Loucy (cell line): ENCODE measurements around the gene SERINC2.

ENCODE experiments used
- H2AFZ ChIP-seq: fragments of 200-600 bp; sonication (generic); 2 replicates; pipeline ENCODE4 v1.6.0; 2016; ENCODE audit warnings: antibody characterized with exemption, mild to moderate bottlenecking, low read length, moderate library complexity
- H3F3A ChIP-seq: fragments of 200-600 bp; 2 replicates; pipeline ENCODE4 v1.6.0; 2016; ENCODE audit warnings: antibody characterized with exemption, low read depth, mild to moderate bottlenecking
- H3K27me3 ChIP-seq: fragments of 200-600 bp; sonication (generic); 2 replicates; pipeline ENCODE4 v1.6.1; 2014; ENCODE audit warnings: low read length, mild to moderate bottlenecking; ENCODE audit not compliant: insufficient read depth, poor library complexity, severe bottlenecking
- H3K36me3 ChIP-seq: fragments of 200-600 bp; sonication (generic); 2 replicates; pipeline ENCODE4 v1.6.1; 2016; ENCODE audit warnings: low read length; ENCODE audit not compliant: insufficient read depth
- H3K4me1 ChIP-seq: fragments of 200-600 bp; sonication (generic); 2 replicates; pipeline ENCODE4 v1.5.1; 2014; ENCODE audit warnings: low read length, mild to moderate bottlenecking; ENCODE audit not compliant: insufficient read depth, poor library complexity, severe bottlenecking
- H3K4me2 ChIP-seq: fragments of 200-600 bp; sonication (generic); 2 replicates; pipeline ENCODE4 v1.6.0; 2014; ENCODE audit warnings: antibody characterized with exemption, low read length, low read depth, mild to moderate bottlenecking; ENCODE audit not compliant: poor library complexity, severe bottlenecking
- H3K4me3 ChIP-seq: fragments of 200-600 bp; sonication (generic); 2 replicates; pipeline ENCODE4 v1.5.1; 2014; ENCODE audit warnings: low read length, mild to moderate bottlenecking, mixed read lengths; ENCODE audit not compliant: poor library complexity, severe bottlenecking
- H3K79me2 ChIP-seq: fragments of 200-600 bp; sonication (generic); 2 replicates; pipeline ENCODE4 v1.6.1; 2014; ENCODE audit warnings: low read length; ENCODE audit not compliant: insufficient read depth
- H3K9ac ChIP-seq: fragments of 200-600 bp; sonication (generic); 2 replicates; pipeline ENCODE4 v1.6.0; 2014; ENCODE audit warnings: mild to moderate bottlenecking, low read depth, low read length, moderate library complexity; ENCODE audit not compliant: poor library complexity, severe bottlenecking
- H3K9me2 ChIP-seq: fragments of 200-600 bp; sonication (generic); replicated peaks from 2 replicates; pipeline ENCODE4 v1.6.1; 2016; ENCODE audit warnings: low read depth, low read length, mixed read lengths
- H3K9me3 ChIP-seq: fragments of 200-600 bp; sonication (generic); 2 replicates; pipeline ENCODE4 v1.6.1; 2014; ENCODE audit warnings: mild to moderate bottlenecking, antibody characterized with exemption, low read length, low read depth; ENCODE audit not compliant: insufficient read depth
- H4K20me1 ChIP-seq: fragments of 200-600 bp; sonication (generic); 2 replicates; pipeline ENCODE4 v1.6.0; 2014; ENCODE audit warnings: antibody characterized with exemption, low read length, mild to moderate bottlenecking; ENCODE audit not compliant: insufficient read depth, poor library complexity, severe bottlenecking
- EZH2phosphoT487 ChIP-seq: fragments of 200-600 bp; IDR thresholded peaks from 2 replicates; pipeline ENCODE4 v1.6.1; 2018; ENCODE audit warnings: antibody characterized with exemption, mild to moderate bottlenecking, moderate library complexity, borderline replicate concordance
- TF ChIP-seq, protein P1 (sequence below): fragments of 200-600 bp; sonication (generic); conservative IDR thresholded peaks from 2 replicates; pipeline ENCODE4 v1.5.1; 2014; ENCODE audit warnings: mild to moderate bottlenecking, antibody characterized with exemption, low read length

SERINC2 gene

DNA sequence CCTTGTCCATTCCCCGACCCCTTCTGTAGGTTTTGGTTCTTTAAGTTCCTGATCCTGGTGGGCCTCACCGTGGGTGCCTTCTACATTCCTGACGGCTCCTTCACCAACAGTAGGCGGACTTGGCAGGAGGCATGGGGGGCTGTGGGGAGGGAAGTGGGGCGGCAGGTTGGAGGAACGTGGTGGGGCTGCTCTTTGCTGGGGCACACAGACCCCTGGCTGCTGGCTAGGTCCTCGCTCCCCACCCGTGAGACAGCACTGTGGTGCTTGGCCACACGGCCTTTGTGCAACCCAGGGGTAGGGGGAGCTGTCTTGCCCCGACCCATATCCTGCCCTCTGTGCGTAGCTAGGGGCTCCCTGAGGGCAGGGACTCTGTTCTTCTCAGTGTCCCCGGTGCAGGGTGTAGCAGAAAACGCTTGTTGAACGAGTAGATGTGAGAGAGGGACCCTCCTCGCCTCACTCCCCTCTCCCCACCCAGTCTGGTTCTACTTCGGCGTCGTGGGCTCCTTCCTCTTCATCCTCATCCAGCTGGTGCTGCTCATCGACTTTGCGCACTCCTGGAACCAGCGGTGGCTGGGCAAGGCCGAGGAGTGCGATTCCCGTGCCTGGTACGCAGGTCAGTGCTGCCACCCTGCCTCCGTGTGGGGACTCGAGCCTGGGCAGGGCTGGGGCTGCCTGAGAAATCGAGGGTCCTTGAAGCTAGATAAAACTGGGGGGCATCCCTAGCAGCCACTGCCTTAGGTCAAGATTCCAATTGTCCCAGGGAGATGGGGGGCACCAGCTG, 12.5 kb downstream of the SERINC2 start:
- TF ChIP-seq EZH2phosphoT487, result no peak
- TF ChIP-seq, protein P1, sequence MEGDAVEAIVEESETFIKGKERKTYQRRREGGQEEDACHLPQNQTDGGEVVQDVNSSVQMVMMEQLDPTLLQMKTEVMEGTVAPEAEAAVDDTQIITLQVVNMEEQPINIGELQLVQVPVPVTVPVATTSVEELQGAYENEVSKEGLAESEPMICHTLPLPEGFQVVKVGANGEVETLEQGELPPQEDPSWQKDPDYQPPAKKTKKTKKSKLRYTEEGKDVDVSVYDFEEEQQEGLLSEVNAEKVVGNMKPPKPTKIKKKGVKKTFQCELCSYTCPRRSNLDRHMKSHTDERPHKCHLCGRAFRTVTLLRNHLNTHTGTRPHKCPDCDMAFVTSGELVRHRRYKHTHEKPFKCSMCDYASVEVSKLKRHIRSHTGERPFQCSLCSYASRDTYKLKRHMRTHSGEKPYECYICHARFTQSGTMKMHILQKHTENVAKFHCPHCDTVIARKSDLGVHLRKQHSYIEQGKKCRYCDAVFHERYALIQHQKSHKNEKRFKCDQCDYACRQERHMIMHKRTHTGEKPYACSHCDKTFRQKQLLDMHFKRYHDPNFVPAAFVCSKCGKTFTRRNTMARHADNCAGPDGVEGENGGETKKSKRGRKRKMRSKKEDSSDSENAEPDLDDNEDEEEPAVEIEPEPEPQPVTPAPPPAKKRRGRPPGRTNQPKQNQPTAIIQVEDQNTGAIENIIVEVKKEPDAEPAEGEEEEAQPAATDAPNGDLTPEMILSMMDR, result no peak; the same call in 1 of the 2 replicates
- Histone ChIP-seq H3K9me2 (no peaks in the 10 kb centered on the region), H3K4me1 (peaks cover 11% of the 10 kb centered on the region), H3K4me3 (no peak overlapping the region), H3K36me3 (no peaks in the 10 kb centered on the region), H3K9ac (no peak overlapping the region), H3K27me3 (no peaks in the 10 kb centered on the region), H3K79me2 (no peaks in the 10 kb centered on the region), H3K9me3 (no peaks in the 10 kb centered on the region), H3K4me2 (no peak overlapping the region), H2AFZ (no peak overlapping the region), H4K20me1 (no peaks in the 10 kb centered on the region), H3F3A (no peaks in the 10 kb centered on the region)

DNA sequence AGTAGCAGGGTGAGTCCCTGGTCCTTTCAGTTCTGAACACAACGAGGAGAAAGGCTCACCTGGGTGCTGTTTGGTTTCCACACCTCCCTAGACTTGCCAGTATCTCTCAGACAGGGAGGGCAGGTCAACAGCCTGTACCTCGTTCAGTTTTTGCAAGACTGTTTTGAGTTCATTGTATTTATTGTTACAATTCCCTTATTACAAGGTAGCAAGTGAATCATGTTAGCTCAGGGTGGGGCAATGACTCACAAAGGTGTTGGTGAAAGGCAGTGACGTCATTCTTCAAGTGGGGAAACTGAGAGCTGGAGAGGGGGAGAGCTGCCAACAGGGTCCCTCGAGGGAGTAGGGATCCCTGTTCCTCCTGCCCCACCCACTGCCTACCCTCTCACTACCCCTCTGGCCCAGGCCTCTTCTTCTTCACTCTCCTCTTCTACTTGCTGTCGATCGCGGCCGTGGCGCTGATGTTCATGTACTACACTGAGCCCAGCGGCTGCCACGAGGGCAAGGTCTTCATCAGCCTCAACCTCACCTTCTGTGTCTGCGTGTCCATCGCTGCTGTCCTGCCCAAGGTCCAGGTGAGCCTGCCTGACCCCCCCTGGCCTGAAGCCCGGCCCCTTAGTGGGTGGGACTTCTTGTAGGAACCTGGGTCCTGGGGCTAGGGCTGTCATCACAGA, 13.4 kb downstream of the SERINC2 start:
- Histone ChIP-seq H3K9me2 (no peaks in the 10 kb centered on the region), H4K20me1 (no peaks in the 10 kb centered on the region), H3K79me2 (no peaks in the 10 kb centered on the region), H3F3A (no peaks in the 10 kb centered on the region), H3K9ac (no peak overlapping the region), H3K4me3 (no peak overlapping the region), H3K36me3 (no peaks in the 10 kb centered on the region), H3K27me3 (no peaks in the 10 kb centered on the region), H2AFZ (no peak overlapping the region), H3K4me1 (peaks cover 11% of the 10 kb centered on the region), H3K4me2 (no peak overlapping the region), H3K9me3 (no peaks in the 10 kb centered on the region)
- TF ChIP-seq, protein P1, result no peak
- no peak for TF ChIP-seq EZH2phosphoT487

DNA sequence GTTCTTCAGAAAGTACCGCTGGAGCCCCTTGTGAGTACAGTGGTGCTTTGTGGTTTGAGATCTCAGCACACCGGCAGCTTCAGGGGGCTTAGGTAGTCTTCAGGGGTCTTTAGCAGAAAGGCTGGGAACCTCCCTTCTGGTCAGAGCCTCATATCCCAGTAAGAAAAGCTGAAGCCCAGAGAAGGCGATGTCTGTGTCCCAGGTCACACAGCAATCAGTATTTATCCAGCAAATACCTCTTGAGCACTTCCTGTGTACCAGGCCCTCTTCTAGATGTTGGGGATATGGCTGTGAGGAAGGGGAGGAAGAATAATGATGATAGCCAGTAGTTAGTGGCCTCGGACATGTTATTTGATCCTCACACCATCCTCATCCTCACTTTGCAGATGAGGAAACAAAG, 14.3 kb downstream of the SERINC2 start:
- no peak overlapping the region for H2AFZ ChIP-seq
- H3K9ac ChIP-seq, result no peak overlapping the region
- H3K36me3 ChIP-seq, result no peaks in the 10 kb centered on the region
- no peaks in the 10 kb centered on the region for H3F3A ChIP-seq
- no peak overlapping the region for H3K4me3 ChIP-seq
- H3K9me3 ChIP-seq, result no peaks in the 10 kb centered on the region
- TF ChIP-seq, protein P1, result no peak
- no peak for TF ChIP-seq EZH2phosphoT487
- peaks cover 11% of the 10 kb centered on the region for H3K4me1 ChIP-seq
- no peak overlapping the region for H3K4me2 ChIP-seq
- no peaks in the 10 kb centered on the region for H3K27me3 ChIP-seq
- no peaks in the 10 kb centered on the region for H3K9me2 ChIP-seq
- H3K79me2 ChIP-seq, result no peaks in the 10 kb centered on the region
- no peaks in the 10 kb centered on the region for H4K20me1 ChIP-seq
